BJ (cell line): ENCODE data around the gene MAPKAP1. TPM values are rescaled to one million over a fixed set of nuclear protein-coding genes. Genes with fewer than 3 reads are reported as not detected.

Source experiments
- CTCF ChIA-PET: fragments of 350-600 bp; formaldehyde crosslinking; extraction: SDS; loops from one replicate; lab custom pipeline; 2021; ENCODE audit warnings: antibody characterized with exemption, inconsistent platforms; lab: Yijun Ruan, JAX
- POLR2A ChIA-PET: fragments of 300-600 bp; sonication (Branson Sonifier 250); formaldehyde crosslinking; extraction: SDS; loops from one replicate; lab custom pipeline; 2021; ENCODE audit warnings: antibody characterized with exemption; lab: Charles Lee
- DNase-seq: peaks from one replicate; pipeline ENCODE4 v3.0.0-alpha.2; 2011; ENCODE audit warnings: low read depth
- H3K27me3 ChIP-seq: 2 replicates; pipeline ENCODE4 v1.6.0; 2011; ENCODE audit warnings: low read length; ENCODE audit not compliant: control insufficient read depth, insufficient read depth
- H3K36me3 ChIP-seq: 2 replicates; pipeline ENCODE4 v1.5.1; 2011; ENCODE audit warnings: low read length; ENCODE audit not compliant: control insufficient read depth, insufficient read depth
- H3K4me3 ChIP-seq: 2 replicates; pipeline ENCODE4 v1.5.1; 2011; ENCODE audit warnings: low read depth, mild to moderate bottlenecking, control low read depth, low read length
- CTCF ChIP-seq: IDR thresholded peaks from 2 replicates; pipeline ENCODE4 v1.5.1; 2011; ENCODE audit warnings: low read depth, mild to moderate bottlenecking, control low read depth, inconsistent platforms, low read length, moderate library complexity; ENCODE audit not compliant: insufficient read depth
- polyA minus RNA-seq: library from RNA; depleted of rRNA, polyadenylated mRNA; stranded (reverse); fragments of >200 nt; gene quantifications from 2 replicates; pipeline ENCODE4 v1.2.3, GENCODE V29; 2011; rRNA and poly(A)+ RNA removed
- polyA plus RNA-seq: library from polyadenylated mRNA; depleted of rRNA; stranded (reverse); fragments of >200 nt; gene quantifications from 2 replicates; pipeline ENCODE4 v1.2.3, GENCODE V29; 2011; rRNA removed

Gene MAPKAP1
- polyA plus RNA-seq (113 TPM in 2 replicates), polyA minus RNA-seq (53.9 and 65.6 TPM in 2 replicates)

DNA sequence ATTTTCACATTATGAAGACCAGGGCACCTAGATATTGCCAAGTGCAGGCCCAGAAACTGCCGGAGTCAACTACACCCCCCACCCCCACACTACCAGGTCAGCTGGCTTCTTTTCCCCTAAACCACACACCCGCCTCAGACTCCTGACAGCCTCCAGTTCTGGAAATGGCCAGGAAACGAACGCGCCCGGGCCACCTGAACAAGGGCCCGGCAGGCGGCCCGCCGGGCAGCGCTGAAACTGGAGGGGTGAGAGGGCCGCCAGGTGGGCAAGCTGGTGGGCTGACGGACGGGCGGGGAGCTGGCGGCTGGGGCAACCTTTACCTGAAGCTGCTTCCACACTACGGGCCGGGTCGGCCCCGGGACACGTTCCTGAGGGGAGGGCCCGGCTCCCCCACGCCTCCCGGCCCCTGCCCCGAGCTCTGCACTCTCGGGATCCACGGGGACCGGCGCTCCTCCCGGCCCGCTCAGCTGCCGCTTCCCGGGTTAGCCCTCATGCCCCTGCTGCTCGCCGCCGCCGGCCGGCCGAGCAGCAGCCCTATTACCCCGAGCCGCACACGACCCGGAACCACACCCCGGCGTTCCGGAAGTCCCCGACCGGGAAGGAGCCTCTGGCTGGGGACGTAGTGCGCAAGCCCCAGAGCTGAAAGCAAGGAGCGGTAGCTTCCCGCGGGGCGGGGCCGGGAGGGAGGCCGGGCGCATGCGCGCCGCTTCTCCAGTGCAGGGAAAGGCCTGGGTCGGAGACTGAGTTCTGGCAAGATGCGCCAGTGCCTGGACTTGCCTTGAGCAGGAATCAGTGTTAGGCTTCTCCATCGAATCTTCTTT lies at the start of gene MAPKAP1:
TSS of gene MAPKAP1 (minus strand) at position 558 of the 821 bp plus-strand sequence. CDS start 34,634 bp downstream, outside the sequence.
- Histone ChIP-seq H3K36me3 (no peaks in the 10 kb centered on the region), H3K27me3 (no peaks in the 10 kb centered on the region), H3K4me3 (peak within 1 kb of the TSS; percentile 92)
- TF ChIP-seq CTCF, result no peak
- ChIA-PET POLR2A (interaction anchor here (0.5 to 0.7 kb wide), 3 partner anchors 9 to 104 kb away, joined by 3 to 6 read pairs (median 3); no protein-coding TSS in a partner anchor), CTCF (interaction anchor here (1.0 to 1.1 kb wide), 2 partner anchors 11 to 18 kb away, joined by 3 read pairs; no protein-coding TSS in a partner anchor)
- peak; percentile 73 for DNase-seq

GRCh38 chr9:125756518-125756917 lies 49.5 kb upstream of the MAPKAP1 start:
- ChIA-PET CTCF (interaction anchor here (0.8 kb wide), 1 partner anchor 14 kb away, joined by 3 read pairs; no protein-coding TSS in a partner anchor), POLR2A (no interaction called here)
- H3K36me3 ChIP-seq, result peaks cover 2% of the 10 kb centered on the region
- TF ChIP-seq CTCF, result no peak
- H3K27me3 ChIP-seq, result no peaks in the 10 kb centered on the region
- no peak for DNase-seq
- no peak overlapping the region for H3K4me3 ChIP-seq

DNA sequence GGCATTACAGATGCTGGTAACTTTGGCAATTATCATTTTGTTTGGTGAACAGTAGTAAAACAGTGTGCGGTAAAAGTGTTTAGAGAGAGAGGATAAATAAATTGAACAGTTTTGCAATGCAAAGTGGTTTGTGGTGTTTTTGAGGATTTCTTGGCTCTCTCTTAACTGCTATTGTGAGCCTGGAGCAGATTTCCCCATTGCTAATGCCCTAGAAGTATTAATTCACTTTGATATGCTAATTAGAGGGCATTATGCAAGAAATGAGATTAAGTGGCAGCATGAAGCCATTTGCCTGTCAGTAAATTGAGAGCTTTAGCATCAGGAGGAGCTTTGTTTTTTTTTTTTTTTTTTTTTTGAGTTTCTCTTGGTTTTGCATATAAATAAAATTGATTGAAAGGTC lies 48.3 kb upstream of the MAPKAP1 start:
- no peak for DNase-seq
- ChIA-PET CTCF (interaction anchor here (1.1 kb wide), 2 partner anchors 15 to 32 kb away, joined by 3 read pairs; no protein-coding TSS in a partner anchor), POLR2A (no interaction called here)
- peaks cover 2% of the 10 kb centered on the region for H3K36me3 ChIP-seq
- H3K27me3 ChIP-seq, result no peaks in the 10 kb centered on the region
- TF ChIP-seq CTCF, result no peak
- H3K4me3 ChIP-seq, result no peak overlapping the region

- ChIA-PET POLR2A (no interaction called here), CTCF (interaction anchor here (0.6 kb wide), 1 partner anchor 10 kb away, joined by 3 read pairs; no protein-coding TSS in a partner anchor)
- DNase-seq, result no peak
- peaks cover 2% of the 10 kb centered on the region for H3K36me3 ChIP-seq
- no peak for TF ChIP-seq CTCF
- no peaks in the 10 kb centered on the region for H3K27me3 ChIP-seq
- H3K4me3 ChIP-seq, result no peak overlapping the region
Observed at GRCh38 chr9:125754096-125754495, 47.1 kb upstream of the MAPKAP1 start.

- Histone ChIP-seq H3K36me3 (peaks cover 2% of the 10 kb centered on the region), H3K27me3 (no peaks in the 10 kb centered on the region), H3K4me3 (no peak overlapping the region)
- ChIA-PET POLR2A (interaction anchor here (0.6 kb wide), 1 partner anchor 77 kb away, joined by 3 read pairs; no protein-coding TSS in a partner anchor), CTCF (no interaction called here)
- DNase-seq, result no peak
- TF ChIP-seq CTCF, result no peak
Observed at GRCh38 chr9:125752070-125752628, 45.1 kb upstream of the MAPKAP1 start.
